GM23248 (cell line): ENCODE data around the gene ARHGAP8. TPM values are rescaled to one million over a fixed set of nuclear protein-coding genes. Genes with fewer than 3 reads are reported as not detected.

ENCODE experiments used
- DNase-seq: peaks from one replicate; pipeline ENCODE4 v3.0.0-alpha.2; 2015
- H2AFZ ChIP-seq: fragments of 200-600 bp; sonication (generic); 2 replicates; pipeline ENCODE4 v1.6.1; 2016; ENCODE audit warnings: antibody characterized with exemption
- H3F3A ChIP-seq: fragments of 200-600 bp; sonication (generic); 2 replicates; pipeline ENCODE4 v1.6.1; 2016; ENCODE audit warnings: mild to moderate bottlenecking, antibody characterized with exemption, mixed run types; ENCODE audit not compliant: insufficient read depth
- H3K27ac ChIP-seq: fragments of 200-600 bp; sonication (generic); 2 replicates; pipeline ENCODE4 v1.5.1; 2016; ENCODE audit warnings: mild to moderate bottlenecking
- H3K27me3 ChIP-seq: fragments of 200-600 bp; sonication (generic); replicated peaks from 2 replicates; pipeline ENCODE4 v1.6.1; 2016; ENCODE audit warnings: mild to moderate bottlenecking; ENCODE audit not compliant: insufficient read depth
- H3K36me3 ChIP-seq: fragments of 200-600 bp; sonication (generic); 2 replicates; pipeline ENCODE4 v1.6.1; 2016; ENCODE audit warnings: low read depth, mild to moderate bottlenecking
- H3K4me1 ChIP-seq: fragments of 200-600 bp; sonication (generic); 2 replicates; pipeline ENCODE4 v1.6.1; 2016; ENCODE audit warnings: mild to moderate bottlenecking; ENCODE audit not compliant: insufficient read depth
- H3K4me2 ChIP-seq: fragments of 200-600 bp; sonication (generic); one replicate; pipeline ENCODE4 v1.6.1; 2016; ENCODE audit warnings: mild to moderate bottlenecking; ENCODE audit not compliant: unreplicated experiment
- H3K4me3 ChIP-seq: fragments of 200-600 bp; sonication (generic); 2 replicates; pipeline ENCODE4 v1.5.1; 2016; ENCODE audit warnings: mild to moderate bottlenecking
- H3K79me2 ChIP-seq: fragments of 200-600 bp; sonication (generic); 2 replicates; pipeline ENCODE4 v1.6.1; 2016; ENCODE audit warnings: mild to moderate bottlenecking; ENCODE audit not compliant: insufficient read depth
- H3K9ac ChIP-seq: fragments of 200-600 bp; sonication (generic); 2 replicates; pipeline ENCODE4 v1.6.1; 2016; ENCODE audit warnings: mild to moderate bottlenecking
- H3K9me2 ChIP-seq: fragments of 200-600 bp; sonication (generic); 2 replicates; pipeline ENCODE4 v1.6.1; 2016; ENCODE audit warnings: mixed run types, mild to moderate bottlenecking, moderate library complexity; ENCODE audit not compliant: insufficient read depth
- H3K9me3 ChIP-seq: fragments of 200-600 bp; sonication (generic); one replicate; pipeline ENCODE4 v1.6.1; 2017; ENCODE audit warnings: low read depth
- H4K20me1 ChIP-seq: fragments of 200-600 bp; sonication (generic); 2 replicates; pipeline ENCODE4 v1.6.0; 2016; ENCODE audit not compliant: insufficient read depth
- EZH2 ChIP-seq: fragments of 200-600 bp; sonication (generic); IDR thresholded peaks from 2 replicates; pipeline ENCODE4 v1.6.1; 2018; ENCODE audit warnings: antibody characterized with exemption, mild to moderate bottlenecking; ENCODE audit not compliant: insufficient read depth, poor library complexity, severe bottlenecking
- EZH2phosphoT487 ChIP-seq: fragments of 200-600 bp; sonication (generic); IDR thresholded peaks from 2 replicates; pipeline ENCODE4 v1.6.1; 2018; ENCODE audit warnings: antibody characterized with exemption, moderate library complexity, mild to moderate bottlenecking, low read depth; ENCODE audit not compliant: insufficient read depth
- WGBS, 2 experiments: methylation state at CpG; one replicate each; pipeline ENCODE4 v1.1.6; 2015 to 2017; ENCODE audit warnings: low lambda C conversion rate in 2 of 2, low coverage in 1 of 2; ENCODE audit errors: missing lambda C conversion rate in 2 of 2; 5-methylcytosine and 5-hydroxymethylcytosine counted together
- in situ Hi-C: fragments of 300-500 bp; cut with MboI; formaldehyde crosslinking; loops from 2 replicates; pipeline ENCODE4 v1.15.0; 2020
- polyA plus RNA-seq: library from polyadenylated mRNA; unstranded; fragments of >200 nt; fragmentation: Nextera tagmentation; extraction: Ambion mirVana; gene quantifications from 2 replicates; pipeline ENCODE4 v1.2.1, GENCODE V29; 2016
- total RNA-seq: library from RNA; depleted of rRNA; stranded (reverse); fragments of >200 nt; shearing (Covaris generic); gene quantifications from 2 replicates; pipeline ENCODE4 v1.2.3, GENCODE V29; 2014

ARHGAP8 gene
- total and polyA plus RNA-seq, 2 experiments from 2014 or later: 0.54 TPM; not detected in 1

DNA sequence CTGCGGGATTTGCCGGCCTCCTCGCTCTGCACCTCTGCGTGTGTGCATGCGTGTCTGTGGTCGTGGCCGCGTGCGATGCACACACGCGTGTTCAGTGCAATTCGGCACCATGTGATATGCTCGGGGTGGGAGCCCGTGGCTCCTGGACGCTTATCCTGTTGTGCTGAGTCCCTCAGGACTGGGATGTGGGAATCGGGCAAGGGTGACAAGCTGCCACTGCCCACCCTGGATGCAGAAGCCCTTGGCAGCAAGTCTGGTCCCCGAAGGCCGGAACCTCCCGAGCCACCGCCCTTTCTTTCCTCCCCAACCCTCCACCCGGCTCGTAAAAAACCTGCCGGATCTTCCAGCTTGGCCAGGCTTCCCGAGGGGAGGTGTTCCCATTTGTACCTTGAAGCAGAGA, 129.2 kb downstream of the ARHGAP8 start:
- no peak overlapping the region for H3K27ac ChIP-seq
- H3K9me3 ChIP-seq: no peaks in the 10 kb centered on the region
- no peak for DNase-seq
- no peak for TF ChIP-seq EZH2
- TF ChIP-seq EZH2phosphoT487: no peak
- in situ Hi-C loops: no loop called here
- no peaks in the 10 kb centered on the region for H3F3A ChIP-seq
- H3K4me3 ChIP-seq: no peak overlapping the region
- H3K79me2 ChIP-seq: no peaks in the 10 kb centered on the region
- H3K9ac ChIP-seq: no peak overlapping the region
- no peak overlapping the region for H2AFZ ChIP-seq
- no peaks in the 10 kb centered on the region for H3K9me2 ChIP-seq
- 70 to 77% methylated on average over 24 of the region's 24 CpGs for WGBS, 2 experiments
- H3K36me3 ChIP-seq: no peaks in the 10 kb centered on the region
- H3K4me1 ChIP-seq: no peaks in the 10 kb centered on the region
- H3K27me3 ChIP-seq: no peaks in the 10 kb centered on the region
- H3K4me2 ChIP-seq: no peak overlapping the region
- no peaks in the 10 kb centered on the region for H4K20me1 ChIP-seq

DNA sequence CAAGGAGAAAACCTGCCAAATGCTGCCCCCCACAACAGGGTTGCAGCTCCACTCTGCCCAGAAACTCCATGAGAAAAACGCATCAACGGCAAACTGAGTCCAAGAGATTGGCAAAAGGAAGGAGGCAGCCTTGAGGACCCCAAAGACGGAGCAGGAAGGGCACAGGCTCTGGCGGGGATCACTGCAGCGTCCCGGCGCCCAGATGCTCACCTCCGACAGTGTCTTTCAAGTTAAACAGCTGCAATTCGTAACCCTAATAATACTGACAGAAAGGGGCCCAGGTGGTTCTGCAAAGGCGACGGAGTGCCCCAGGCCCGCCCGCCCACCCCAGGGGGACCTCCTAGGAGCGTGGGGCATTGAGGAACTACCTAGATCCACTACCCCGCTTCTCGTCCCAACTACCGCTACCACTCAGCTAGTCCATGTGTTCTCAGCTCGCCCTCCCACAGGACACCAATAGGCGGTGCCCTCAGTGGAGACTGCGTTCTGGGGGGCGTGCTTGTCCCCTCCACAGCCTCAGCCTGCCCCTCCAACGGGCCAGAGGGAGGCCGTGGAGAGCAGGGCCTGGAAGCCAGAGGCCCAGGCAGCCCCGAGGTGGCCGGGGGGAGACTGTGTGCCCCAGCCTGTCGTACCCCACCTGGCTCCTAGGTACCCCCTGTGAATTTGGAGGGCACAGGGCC, 130.0 kb downstream of the ARHGAP8 start:
- Histone ChIP-seq H3K27ac (no peak overlapping the region), H3K4me1 (no peaks in the 10 kb centered on the region), H3K9ac (no peak overlapping the region), H3K27me3 (no peaks in the 10 kb centered on the region; the same call in 1 of the 2 replicates), H4K20me1 (no peaks in the 10 kb centered on the region), H3K79me2 (no peaks in the 10 kb centered on the region), H3F3A (no peaks in the 10 kb centered on the region), H3K9me3 (no peaks in the 10 kb centered on the region), H3K9me2 (no peaks in the 10 kb centered on the region), H3K4me3 (no peak overlapping the region), H3K4me2 (no peak overlapping the region), H2AFZ (no peak overlapping the region), H3K36me3 (no peaks in the 10 kb centered on the region)
- 67 to 69% methylated on average over 21 to 26 of the region's 26 CpGs for WGBS, 2 experiments
- no peak for TF ChIP-seq EZH2
- no peak for TF ChIP-seq EZH2phosphoT487
- in situ Hi-C loops: no loop called here
- DNase-seq: no peak

DNA sequence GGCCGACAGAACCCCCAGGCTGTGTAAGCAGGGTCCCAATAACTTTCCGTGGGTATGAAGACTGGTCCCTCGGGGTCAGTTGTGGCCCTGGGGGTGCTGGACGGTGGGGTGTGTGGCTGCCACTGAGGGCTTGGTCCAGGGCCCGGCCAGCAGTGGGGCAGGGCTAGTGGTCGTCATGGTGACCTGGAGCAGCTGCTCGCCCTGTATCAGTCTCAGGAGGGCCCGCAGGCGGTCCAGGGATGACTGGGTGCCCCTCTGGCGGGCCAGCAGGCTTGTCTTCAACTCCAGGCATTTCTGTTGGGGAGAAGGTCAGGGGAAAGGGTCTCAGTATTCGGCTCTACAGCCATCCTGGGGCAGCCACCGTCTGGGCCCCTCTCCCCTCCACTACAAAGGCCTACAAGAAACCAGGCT, 130.6 kb downstream of the ARHGAP8 start:
- no peak for TF ChIP-seq EZH2
- no peak for TF ChIP-seq EZH2phosphoT487
- Histone ChIP-seq H3K9me3 (no peaks in the 10 kb centered on the region), H3K79me2 (no peaks in the 10 kb centered on the region), H2AFZ (no peak overlapping the region), H3K4me2 (no peak overlapping the region), H3K27ac (no peak overlapping the region), H3K9ac (no peak overlapping the region), H3K27me3 (no peaks in the 10 kb centered on the region; the same call in 1 of the 2 replicates), H3K9me2 (no peaks in the 10 kb centered on the region), H3F3A (no peaks in the 10 kb centered on the region), H3K36me3 (no peaks in the 10 kb centered on the region), H3K4me3 (no peak overlapping the region), H4K20me1 (no peaks in the 10 kb centered on the region), H3K4me1 (no peaks in the 10 kb centered on the region)
- WGBS, 2 experiments: 52 to 71% methylated on average over 11 to 12 of the region's 12 CpGs
- in situ Hi-C loops: no loop called here
- DNase-seq: no peak

DNA sequence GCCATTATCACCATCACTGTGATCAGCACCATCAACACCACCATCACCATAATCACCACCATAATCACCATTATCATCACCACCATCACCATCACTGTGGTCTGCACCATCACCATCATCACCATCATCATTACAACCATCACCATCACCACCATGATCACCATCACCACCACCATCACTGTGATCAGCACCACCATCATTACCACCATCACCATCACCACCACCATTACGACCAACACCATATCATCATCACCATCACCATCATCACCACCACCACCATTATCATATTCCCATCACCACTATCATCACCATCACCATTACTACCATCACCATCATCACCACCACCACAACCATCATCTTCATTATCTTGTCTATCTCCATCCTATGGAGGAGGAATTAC, 132.2 kb downstream of the ARHGAP8 start:
- no peak overlapping the region for H3K27ac ChIP-seq
- H3K27me3 ChIP-seq: no peaks in the 10 kb centered on the region; the same call in 1 of the 2 replicates
- H2AFZ ChIP-seq: no peak overlapping the region
- H3K79me2 ChIP-seq: no peaks in the 10 kb centered on the region
- TF ChIP-seq EZH2: no peak
- TF ChIP-seq EZH2phosphoT487: no peak
- in situ Hi-C loops: no loop called here
- H4K20me1 ChIP-seq: no peaks in the 10 kb centered on the region
- H3K9ac ChIP-seq: no peak overlapping the region
- H3K4me3 ChIP-seq: no peak overlapping the region
- WGBS, 2 experiments: 49 to 55% methylated on average over 1 of the region's 1 CpG
- no peak overlapping the region for H3K4me2 ChIP-seq
- H3K9me2 ChIP-seq: no peaks in the 10 kb centered on the region
- no peak for DNase-seq
- no peaks in the 10 kb centered on the region for H3F3A ChIP-seq
- no peaks in the 10 kb centered on the region for H3K9me3 ChIP-seq
- H3K4me1 ChIP-seq: no peaks in the 10 kb centered on the region
- H3K36me3 ChIP-seq: no peaks in the 10 kb centered on the region
